Right atrium auricular region (tissue), 2 donors: Measurements from ENCODE around the gene MAGEB4. TPM values are rescaled to one million over a fixed set of nuclear protein-coding genes. Genes with fewer than 3 reads are reported as not detected.

Experiments
- DNase-seq: peaks from one replicate; pipeline ENCODE4 v3.0.0-alpha.2; 2019; ENCODE audit warnings: low spot score
- H3K27ac ChIP-seq, 2 donors: fragments of 200-600 bp; sonication (generic); 1 replicate in 1 of 2; 2 replicates in 1 of 2; pipeline ENCODE4 v1.5.1; 2016 to 2019
- H3K27me3 ChIP-seq, 2 donors: fragments of 200-600 bp; sonication (generic); one replicate each; pipeline versions ENCODE4 v1.5.1 to v1.6.0; 2017 to 2019
- H3K36me3 ChIP-seq: fragments of 200-600 bp; sonication (generic); one replicate; pipeline ENCODE4 v1.5.1; 2016
- H3K4me1 ChIP-seq, 2 donors: fragments of 200-600 bp; sonication (generic); one replicate each; pipeline versions ENCODE4 v1.5.1 to v1.6.0; 2017 to 2019
- H3K4me3 ChIP-seq, 2 donors: fragments of 200-600 bp; sonication (generic); 1 replicate in 1 of 2; 2 replicates in 1 of 2; pipeline ENCODE4 v1.5.1; 2017 to 2019; ENCODE audit warnings: mild to moderate bottlenecking in 1 of 2, moderate library complexity in 1 of 2
- H3K9me3 ChIP-seq, 2 donors: fragments of 200-600 bp; sonication (generic); one replicate each; pipeline ENCODE4 v1.5.1; 2019
- total RNA-seq, 2 donors: library from RNA; depleted of rRNA; stranded (reverse); fragments of >200 nt; gene quantifications; one replicate each; pipeline ENCODE4 v1.1.0, GENCODE V29; 2016
- TF ChIP-seq, protein P1 (sequence below), 2 donors: fragments of 200-600 bp; sonication (generic); IDR thresholded peaks; one replicate each; pipeline ENCODE4 v1.5.1; 2019; ENCODE audit warnings: antibody characterized with exemption in 2 of 2

The MAGEB4 gene
- total RNA-seq, 2 donors from 2014 or later = not detected

- Histone ChIP-seq H3K36me3 (no peaks in the 10 kb centered on the region), H3K9me3 (no peaks in the 10 kb centered on the region), H3K4me1 (no peaks in the 10 kb centered on the region), H3K4me3 (no peak overlapping the region), H3K27me3 (no peaks in the 10 kb centered on the region), H3K27ac (no peak overlapping the region)
- no peak for DNase-seq
- TF ChIP-seq, protein P1, sequence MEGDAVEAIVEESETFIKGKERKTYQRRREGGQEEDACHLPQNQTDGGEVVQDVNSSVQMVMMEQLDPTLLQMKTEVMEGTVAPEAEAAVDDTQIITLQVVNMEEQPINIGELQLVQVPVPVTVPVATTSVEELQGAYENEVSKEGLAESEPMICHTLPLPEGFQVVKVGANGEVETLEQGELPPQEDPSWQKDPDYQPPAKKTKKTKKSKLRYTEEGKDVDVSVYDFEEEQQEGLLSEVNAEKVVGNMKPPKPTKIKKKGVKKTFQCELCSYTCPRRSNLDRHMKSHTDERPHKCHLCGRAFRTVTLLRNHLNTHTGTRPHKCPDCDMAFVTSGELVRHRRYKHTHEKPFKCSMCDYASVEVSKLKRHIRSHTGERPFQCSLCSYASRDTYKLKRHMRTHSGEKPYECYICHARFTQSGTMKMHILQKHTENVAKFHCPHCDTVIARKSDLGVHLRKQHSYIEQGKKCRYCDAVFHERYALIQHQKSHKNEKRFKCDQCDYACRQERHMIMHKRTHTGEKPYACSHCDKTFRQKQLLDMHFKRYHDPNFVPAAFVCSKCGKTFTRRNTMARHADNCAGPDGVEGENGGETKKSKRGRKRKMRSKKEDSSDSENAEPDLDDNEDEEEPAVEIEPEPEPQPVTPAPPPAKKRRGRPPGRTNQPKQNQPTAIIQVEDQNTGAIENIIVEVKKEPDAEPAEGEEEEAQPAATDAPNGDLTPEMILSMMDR (IDR thresholded peaks at IDR 0.05) = no peak
Observed at GRCh38 chrX:30275498-30275897, 33.7 kb downstream of the MAGEB4 start.

DNA sequence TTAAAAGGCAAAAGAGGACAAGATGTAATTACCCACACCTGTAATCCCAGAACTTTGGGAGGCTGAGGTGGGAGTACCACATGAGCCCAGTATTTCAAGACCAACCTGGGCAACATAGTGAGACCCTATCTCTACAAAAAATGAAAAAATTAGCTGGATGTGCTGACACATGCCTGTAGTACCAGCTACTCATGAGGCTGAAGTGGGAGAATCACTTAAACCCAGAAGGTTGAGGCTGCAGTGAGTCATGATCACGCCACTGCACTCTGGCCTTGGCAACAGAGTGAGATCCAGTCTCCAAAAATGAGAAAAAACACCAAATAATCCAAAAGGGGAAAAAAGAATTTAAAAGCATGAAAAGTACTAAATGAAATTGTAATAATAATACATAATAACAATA is 36.6 kb downstream of the MAGEB4 start:
- TF ChIP-seq, protein P1 (IDR thresholded peaks at IDR 0.05) = no peak
- no peak for DNase-seq
- H3K9me3 ChIP-seq = no peaks in the 10 kb centered on the region
- H3K4me3 ChIP-seq = no peak overlapping the region
- H3K27ac ChIP-seq = no peak overlapping the region
- H3K36me3 ChIP-seq = no peaks in the 10 kb centered on the region
- no peaks in the 10 kb centered on the region for H3K4me1 ChIP-seq
- H3K27me3 ChIP-seq = no peaks in the 10 kb centered on the region

DNA sequence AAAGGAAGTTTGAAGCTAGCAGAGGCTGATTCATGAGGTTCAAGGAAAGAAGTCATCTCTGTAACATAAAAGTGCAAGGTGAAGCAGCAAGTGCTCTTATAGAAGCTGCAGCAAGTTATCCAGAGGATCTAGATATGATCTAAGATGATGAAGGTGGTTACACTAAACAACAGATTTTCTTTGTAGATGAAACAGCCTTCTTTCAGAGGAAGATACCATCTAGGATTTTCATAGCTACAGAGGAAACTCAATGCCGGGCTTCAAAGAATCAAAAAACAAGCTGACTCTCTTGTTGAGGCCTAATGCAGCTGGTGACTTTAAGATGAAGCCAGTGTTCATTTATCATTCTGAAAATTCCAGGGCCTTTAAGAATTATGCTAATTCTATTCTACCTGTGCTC is 38.6 kb downstream of the MAGEB4 start:
- Histone ChIP-seq H3K27ac (no peak overlapping the region), H3K4me1 (no peaks in the 10 kb centered on the region), H3K4me3 (no peak overlapping the region), H3K27me3 (no peaks in the 10 kb centered on the region), H3K36me3 (no peaks in the 10 kb centered on the region), H3K9me3 (no peaks in the 10 kb centered on the region)
- TF ChIP-seq, protein P1 (IDR thresholded peaks at IDR 0.05) = no peak
- no peak for DNase-seq

DNA sequence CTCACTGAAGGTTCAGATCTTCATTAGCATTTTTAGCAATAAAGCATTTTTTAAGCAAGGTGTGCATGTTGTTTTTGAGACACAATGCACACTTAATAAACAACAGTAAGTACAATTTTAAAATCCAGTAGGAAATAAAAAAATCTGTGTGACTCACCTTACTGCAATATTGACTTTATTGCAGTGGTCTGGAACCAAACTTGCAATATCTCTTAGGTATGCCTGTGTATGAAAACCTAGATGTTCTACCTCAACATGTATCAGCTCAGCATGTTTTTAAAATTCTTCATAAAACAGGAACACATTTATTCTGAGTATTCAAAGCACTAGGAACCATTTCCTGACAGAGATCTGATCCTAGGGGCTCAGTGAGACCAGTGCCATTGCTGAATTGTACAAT is 40.7 kb downstream of the MAGEB4 start:
- Histone ChIP-seq H3K27ac (no peak overlapping the region), H3K9me3 (no peaks in the 10 kb centered on the region), H3K27me3 (no peaks in the 10 kb centered on the region), H3K4me1 (no peaks in the 10 kb centered on the region), H3K4me3 (no peak overlapping the region), H3K36me3 (no peaks in the 10 kb centered on the region)
- TF ChIP-seq, protein P1 (IDR thresholded peaks at IDR 0.05) = no peak
- no peak for DNase-seq

DNA sequence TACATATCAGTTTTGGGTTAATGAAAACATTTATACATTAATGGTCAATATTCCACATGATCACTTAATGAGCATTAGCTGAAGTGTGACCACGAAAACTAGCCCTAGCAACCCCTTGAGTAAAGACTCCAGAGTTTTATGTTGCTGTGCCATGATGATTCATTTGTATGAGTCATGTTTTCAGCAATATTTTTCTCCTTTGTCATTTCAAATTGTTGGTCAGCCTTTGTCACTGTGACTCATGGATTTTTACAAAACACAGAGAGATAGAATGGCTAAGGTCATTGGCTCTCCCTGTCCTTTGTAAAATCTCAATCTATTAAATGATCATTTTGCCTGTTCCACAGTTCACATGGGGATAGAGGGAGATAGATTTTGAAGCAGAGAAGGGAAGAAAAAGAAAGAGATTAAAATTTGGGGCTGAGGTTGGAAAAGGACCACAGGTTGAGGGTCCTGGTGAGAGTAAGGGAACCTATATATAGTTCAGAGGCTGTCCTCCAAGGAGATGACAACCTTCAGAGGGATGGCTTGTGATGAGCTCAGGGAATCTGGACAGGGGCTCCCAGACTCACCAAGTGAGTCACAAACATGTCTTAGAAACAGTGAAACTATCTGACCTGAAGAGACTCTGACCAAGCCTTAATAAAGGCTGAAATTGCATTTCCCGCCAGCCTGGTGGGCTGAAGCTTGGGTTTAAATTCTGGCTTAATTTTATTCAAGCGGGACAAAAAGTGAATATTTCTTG is 41.8 kb downstream of the MAGEB4 start:
- Histone ChIP-seq H3K36me3 (no peaks in the 10 kb centered on the region), H3K4me3 (no peak overlapping the region), H3K4me1 (no peaks in the 10 kb centered on the region), H3K27ac (no peak overlapping the region), H3K27me3 (no peaks in the 10 kb centered on the region), H3K9me3 (no peaks in the 10 kb centered on the region)
- TF ChIP-seq, protein P1 (IDR thresholded peaks at IDR 0.05) = no peak
- no peak for DNase-seq

Other genes with a start within 250 kb of the MAGEB4 start
- gene MAGEB2, start 26.4 kb upstream of the MAGEB4 start, total RNA-seq = not detected
- not detected for gene MAGEB3, start 11.3 kb upstream of the MAGEB4 start, total RNA-seq
- gene MAGEB1, start 5.1 kb downstream of the MAGEB4 start, total RNA-seq = not detected
- gene NR0B1, start 67.4 kb downstream of the MAGEB4 start, total RNA-seq = not detected